ENCODE measurements around the gene CFAP74. TPM values are rescaled to one million over a fixed set of nuclear protein-coding genes. Genes with fewer than 3 reads are reported as not detected.

Gene CFAP74
- total RNA-seq, 1 experiment from 2014 or later = not detected

- DNase-seq = no peak
- BruUV-seq (replicated peaks) = no TSS peak
- H3K4me1 Mint-ChIP-seq (ENCODE audit: low read depth, unreplicated experiment) = peaks cover 10% of the 10 kb centered on the region
- H3K9me3 Mint-ChIP-seq (ENCODE audit: low read depth, unreplicated experiment) = peaks cover 4% of the 10 kb centered on the region
- intact Hi-C loops (cut with micrococcal nuclease; ENCODE audit: unreplicated experiment) = loop anchor here (5.0 kb wide), 1 partner anchor 82 kb away; no protein-coding TSS in a partner anchor
- H3K27ac Mint-ChIP-seq (ENCODE audit: unreplicated experiment) = no peak overlapping the region
- TF ChIP-seq CTCF (IDR thresholded peaks at IDR 0.05; ENCODE audit: unreplicated experiment) = no peak
- CTCF ChIA-PET = no interaction called here
- H3K36me3 Mint-ChIP-seq (ENCODE audit: insufficient read depth, unreplicated experiment) = peaks cover 4% of the 10 kb centered on the region
- H3K27me3 Mint-ChIP-seq (ENCODE audit: unreplicated experiment) = peaks cover 61% of the 10 kb centered on the region
- no peak overlapping the region for H3K4me3 Mint-ChIP-seq (ENCODE audit: low read depth, unreplicated experiment)
Measured at GRCh38 chr1:1964811-1965210, 38.8 kb downstream of the CFAP74 start.

GRCh38 chr1:1963570-1963969, 40.0 kb downstream of the CFAP74 start:
- peaks cover 68% of the 10 kb centered on the region for H3K27me3 Mint-ChIP-seq (ENCODE audit: unreplicated experiment)
- H3K36me3 Mint-ChIP-seq (ENCODE audit: insufficient read depth, unreplicated experiment) = no peaks in the 10 kb centered on the region
- no peak for DNase-seq
- no peak overlapping the region for H3K27ac Mint-ChIP-seq (ENCODE audit: unreplicated experiment)
- peaks cover 4% of the 10 kb centered on the region for H3K9me3 Mint-ChIP-seq (ENCODE audit: low read depth, unreplicated experiment)
- intact Hi-C loops (cut with micrococcal nuclease; ENCODE audit: unreplicated experiment) = loop anchor here (5.0 kb wide), 1 partner anchor 84 kb away; no protein-coding TSS in a partner anchor
- no TSS peak for BruUV-seq (replicated peaks)
- no peak for TF ChIP-seq CTCF (IDR thresholded peaks at IDR 0.05; ENCODE audit: unreplicated experiment)
- no peak overlapping the region for H3K4me3 Mint-ChIP-seq (ENCODE audit: low read depth, unreplicated experiment)
- H3K4me1 Mint-ChIP-seq (ENCODE audit: low read depth, unreplicated experiment) = peaks cover 10% of the 10 kb centered on the region
- CTCF ChIA-PET = no interaction called here

- H3K36me3 Mint-ChIP-seq (ENCODE audit: insufficient read depth, unreplicated experiment) = no peaks in the 10 kb centered on the region
- BruUV-seq (replicated peaks) = no TSS peak
- no peak overlapping the region for H3K27ac Mint-ChIP-seq (ENCODE audit: unreplicated experiment)
- CTCF ChIA-PET = no interaction called here
- no peak for TF ChIP-seq CTCF (IDR thresholded peaks at IDR 0.05; ENCODE audit: unreplicated experiment)
- H3K4me3 Mint-ChIP-seq (ENCODE audit: low read depth, unreplicated experiment) = no peak overlapping the region
- peaks cover 68% of the 10 kb centered on the region for H3K27me3 Mint-ChIP-seq (ENCODE audit: unreplicated experiment)
- peaks cover 2% of the 10 kb centered on the region for H3K9me3 Mint-ChIP-seq (ENCODE audit: low read depth, unreplicated experiment)
- DNase-seq = no peak
- H3K4me1 Mint-ChIP-seq (ENCODE audit: low read depth, unreplicated experiment) = peaks cover 10% of the 10 kb centered on the region
- intact Hi-C loops (cut with micrococcal nuclease; ENCODE audit: unreplicated experiment) = loop anchor here (5.0 kb wide), 1 partner anchor 85 kb away; no protein-coding TSS in a partner anchor
Measured at GRCh38 chr1:1962752-1963151, 40.8 kb downstream of the CFAP74 start.

- no peak for TF ChIP-seq CTCF (IDR thresholded peaks at IDR 0.05; ENCODE audit: unreplicated experiment)
- H3K9me3 Mint-ChIP-seq (ENCODE audit: low read depth, unreplicated experiment) = no peaks in the 10 kb centered on the region
- intact Hi-C loops (cut with micrococcal nuclease; ENCODE audit: unreplicated experiment) = loop anchor here (5.0 kb wide), 1 partner anchor 87 kb away; no protein-coding TSS in a partner anchor
- no peak overlapping the region for H3K27ac Mint-ChIP-seq (ENCODE audit: unreplicated experiment)
- peaks cover 10% of the 10 kb centered on the region for H3K4me1 Mint-ChIP-seq (ENCODE audit: low read depth, unreplicated experiment)
- H3K27me3 Mint-ChIP-seq (ENCODE audit: unreplicated experiment) = peaks cover 53% of the 10 kb centered on the region
- no peaks in the 10 kb centered on the region for H3K36me3 Mint-ChIP-seq (ENCODE audit: insufficient read depth, unreplicated experiment)
- DNase-seq = no peak
- BruUV-seq (replicated peaks) = no TSS peak
- peak overlapping the region; percentile 40 for H3K4me3 Mint-ChIP-seq (ENCODE audit: low read depth, unreplicated experiment)
- CTCF ChIA-PET = interaction anchor here (1.2 to 5.0 kb wide), 2 partner anchors 79 to 83 kb away, joined by 3 to 22 read pairs; no protein-coding TSS in a partner anchor
Measured at GRCh38 chr1:1960480-1961196, 42.9 kb downstream of the CFAP74 start.

Data from Calu3 (cell line).